Activated CD4-positive, alpha-beta memory T cell treated with anti-CD3 and anti-CD28 coated beads for 36 hours (primary cell): Measurements from ENCODE around the gene MGMT. TPM values are rescaled to one million over a fixed set of nuclear protein-coding genes. Genes with fewer than 3 reads are reported as not detected.

Source experiments
- CTCF ChIA-PET: fragments of 350-600 bp; sonication (Branson Sonifier 250); formaldehyde crosslinking; loops from one replicate; lab custom pipeline; 2021; ENCODE audit warnings: antibody characterized with exemption, inconsistent platforms; lab: Charles Lee
- POLR2A ChIA-PET: fragments of 350-600 bp; sonication (Branson Sonifier 250); formaldehyde crosslinking; loops from one replicate; lab custom pipeline; 2021; ENCODE audit warnings: antibody characterized with exemption; lab: Charles Lee
- DNase-seq: peaks from one replicate; pipeline ENCODE4 v3.0.0-alpha.2; 2020
- H3K27ac Mint-ChIP-seq: one replicate; pipeline ENCODE4 v1.8.0; 2021; ENCODE audit warnings: mixed read lengths
- H3K27me3 Mint-ChIP-seq: one replicate; pipeline ENCODE4 v1.8.0; 2021; ENCODE audit warnings: mixed read lengths
- H3K36me3 Mint-ChIP-seq: one replicate; pipeline ENCODE4 v1.8.0; 2021; ENCODE audit warnings: mixed read lengths
- H3K4me1 Mint-ChIP-seq: one replicate; pipeline ENCODE4 v1.8.0; 2021; ENCODE audit warnings: low read depth, mixed read lengths
- H3K4me3 Mint-ChIP-seq: one replicate; pipeline ENCODE4 v1.8.0; 2021; ENCODE audit warnings: mild to moderate bottlenecking, mixed read lengths
- H3K9me3 Mint-ChIP-seq: one replicate; pipeline ENCODE4 v1.8.0; 2021; ENCODE audit warnings: mixed read lengths
- intact Hi-C: fragments of 100-400 bp; cut with micrococcal nuclease; formaldehyde crosslinking; loops from one replicate; pipeline ENCODE4 v1.15.1; 2023
- total RNA-seq, 2 experiments: library from RNA; stranded (reverse); gene quantifications; one replicate each; pipeline ENCODE4 v1.2.3, GENCODE V29; 2021

The MGMT gene
- total RNA-seq, 2 experiments from 2014 or later = 22.9 to 23.8 TPM

GRCh38 chr10:129516846-129517679, 50.0 kb downstream of the MGMT start:
- peaks cover 2% of the 10 kb centered on the region for H3K36me3 Mint-ChIP-seq
- DNase-seq = no peak
- no peak overlapping the region for H3K4me3 Mint-ChIP-seq
- ChIA-PET POLR2A (no interaction called here), CTCF (no interaction called here)
- no peaks in the 10 kb centered on the region for H3K9me3 Mint-ChIP-seq
- no peaks in the 10 kb centered on the region for H3K4me1 Mint-ChIP-seq
- H3K27ac Mint-ChIP-seq = no peak overlapping the region
- H3K27me3 Mint-ChIP-seq = no peaks in the 10 kb centered on the region
- intact Hi-C loops = no loop called here

GRCh38 chr10:129517680-129518057, 50.6 kb downstream of the MGMT start:
- POLR2A ChIA-PET = no interaction called here
- intact Hi-C loops = no loop called here
- H3K27ac Mint-ChIP-seq = no peak overlapping the region
- no peaks in the 10 kb centered on the region for H3K4me1 Mint-ChIP-seq
- no peak for DNase-seq
- no peaks in the 10 kb centered on the region for H3K9me3 Mint-ChIP-seq
- H3K36me3 Mint-ChIP-seq = peaks cover 2% of the 10 kb centered on the region
- CTCF ChIA-PET = no interaction called here
- H3K4me3 Mint-ChIP-seq = no peak overlapping the region
- no peaks in the 10 kb centered on the region for H3K27me3 Mint-ChIP-seq

- H3K4me3 Mint-ChIP-seq = no peak overlapping the region
- H3K9me3 Mint-ChIP-seq = no peaks in the 10 kb centered on the region
- intact Hi-C loops = no loop called here
- no peaks in the 10 kb centered on the region for H3K27me3 Mint-ChIP-seq
- POLR2A ChIA-PET = no interaction called here
- CTCF ChIA-PET = no interaction called here
- H3K27ac Mint-ChIP-seq = no peak overlapping the region
- peaks cover 2% of the 10 kb centered on the region for H3K36me3 Mint-ChIP-seq
- DNase-seq = no peak
- no peaks in the 10 kb centered on the region for H3K4me1 Mint-ChIP-seq
These were observed 51.8 kb downstream of the MGMT start for GRCh38 chr10:129518793-129519192.

- Mint-ChIP-seq H3K27me3 (no peaks in the 10 kb centered on the region), H3K27ac (no peak overlapping the region), H3K4me1 (no peaks in the 10 kb centered on the region), H3K4me3 (no peak overlapping the region), H3K9me3 (no peaks in the 10 kb centered on the region), H3K36me3 (peaks cover 6% of the 10 kb centered on the region)
- DNase-seq = no peak
- intact Hi-C loops = no loop called here
- ChIA-PET CTCF (no interaction called here), POLR2A (no interaction called here)
These were observed 53.5 kb downstream of the MGMT start for GRCh38 chr10:129520440-129521080.

GRCh38 chr10:129521161-129522025, 54.4 kb downstream of the MGMT start:
- POLR2A ChIA-PET = no interaction called here
- peaks cover 6% of the 10 kb centered on the region for H3K36me3 Mint-ChIP-seq
- H3K4me1 Mint-ChIP-seq = no peaks in the 10 kb centered on the region
- intact Hi-C loops = no loop called here
- no peaks in the 10 kb centered on the region for H3K27me3 Mint-ChIP-seq
- no peaks in the 10 kb centered on the region for H3K9me3 Mint-ChIP-seq
- H3K4me3 Mint-ChIP-seq = no peak overlapping the region
- H3K27ac Mint-ChIP-seq = no peak overlapping the region
- CTCF ChIA-PET = no interaction called here
- no peak for DNase-seq

- CTCF ChIA-PET = no interaction called here
- no peak overlapping the region for H3K4me3 Mint-ChIP-seq
- intact Hi-C loops = no loop called here
These were observed 55.1 kb downstream of the MGMT start for GRCh38 chr10:129522041-129522585.

GRCh38 chr10:129523031-129523722, 56.1 kb downstream of the MGMT start:
- intact Hi-C loops = no loop called here
- Mint-ChIP-seq H3K9me3 (peaks cover 6% of the 10 kb centered on the region), H3K4me3 (no peak overlapping the region), H3K27me3 (no peaks in the 10 kb centered on the region), H3K27ac (no peak overlapping the region), H3K4me1 (no peaks in the 10 kb centered on the region), H3K36me3 (peaks cover 23% of the 10 kb centered on the region)
- DNase-seq = no peak
- POLR2A ChIA-PET = no interaction called here
- CTCF ChIA-PET = no interaction called here

More at GRCh38 chr10:129522041-129522585, 55.1 kb downstream of the MGMT start:
- Mint-ChIP-seq H3K27ac (no peak overlapping the region), H3K36me3 (peaks cover 13% of the 10 kb centered on the region), H3K4me1 (no peaks in the 10 kb centered on the region), H3K9me3 (no peaks in the 10 kb centered on the region), H3K27me3 (no peaks in the 10 kb centered on the region)
- POLR2A ChIA-PET = no interaction called here
- no peak for DNase-seq

- H3K27me3 Mint-ChIP-seq = no peaks in the 10 kb centered on the region
- H3K4me1 Mint-ChIP-seq = no peaks in the 10 kb centered on the region
- no peak overlapping the region for H3K4me3 Mint-ChIP-seq
- peaks cover 7% of the 10 kb centered on the region for H3K9me3 Mint-ChIP-seq
- no peak overlapping the region for H3K27ac Mint-ChIP-seq
- H3K36me3 Mint-ChIP-seq = peaks cover 30% of the 10 kb centered on the region
- ChIA-PET CTCF (no interaction called here), POLR2A (no interaction called here)
- intact Hi-C loops = no loop called here
- DNase-seq = no peak
These were observed 56.8 kb downstream of the MGMT start for GRCh38 chr10:129523723-129524316.

GRCh38 chr10:129524936-129525335, 57.9 kb downstream of the MGMT start:
- Mint-ChIP-seq H3K4me3 (no peak overlapping the region), H3K27ac (no peak overlapping the region), H3K36me3 (peaks cover 29% of the 10 kb centered on the region), H3K4me1 (no peaks in the 10 kb centered on the region), H3K9me3 (peaks cover 7% of the 10 kb centered on the region), H3K27me3 (no peaks in the 10 kb centered on the region)
- ChIA-PET POLR2A (no interaction called here), CTCF (no interaction called here)
- intact Hi-C loops = no loop called here
- DNase-seq = no peak

- intact Hi-C loops = no loop called here
- no peaks in the 10 kb centered on the region for H3K27me3 Mint-ChIP-seq
- POLR2A ChIA-PET = no interaction called here
These were observed 58.4 kb downstream of the MGMT start for GRCh38 chr10:129525401-129525801.

GRCh38 chr10:129526943-129527342, 59.9 kb downstream of the MGMT start:
- DNase-seq = no peak
- Mint-ChIP-seq H3K9me3 (peaks cover 7% of the 10 kb centered on the region), H3K27me3 (no peaks in the 10 kb centered on the region), H3K36me3 (peaks cover 29% of the 10 kb centered on the region), H3K4me3 (no peak overlapping the region), H3K4me1 (no peaks in the 10 kb centered on the region), H3K27ac (no peak overlapping the region)
- intact Hi-C loops = no loop called here
- ChIA-PET CTCF (no interaction called here), POLR2A (no interaction called here)

More at GRCh38 chr10:129525401-129525801, 58.4 kb downstream of the MGMT start:
- Mint-ChIP-seq H3K4me3 (no peak overlapping the region), H3K4me1 (no peaks in the 10 kb centered on the region), H3K36me3 (peaks cover 29% of the 10 kb centered on the region), H3K9me3 (peaks cover 7% of the 10 kb centered on the region), H3K27ac (no peak overlapping the region)
- DNase-seq = no peak
- CTCF ChIA-PET = no interaction called here
